NB4 (cell line): Measurements from ENCODE around the gene PRR29.

ENCODE experiments used
- MYC ChIP-seq: IDR thresholded peaks from 2 replicates; pipeline ENCODE4 v1.6.1; 2011; ENCODE audit warnings: low read depth, low read length
- POLR2A ChIP-seq: IDR thresholded peaks from 2 replicates; pipeline ENCODE4 v1.6.1; 2011; ENCODE audit warnings: mild to moderate bottlenecking; ENCODE audit not compliant: insufficient read length; ENCODE audit errors: extremely low read depth
- TF ChIP-seq, protein P1 (sequence below): IDR thresholded peaks from one replicate; pipeline ENCODE4 v1.5.1; 2012; ENCODE audit warnings: low read depth, low read length

DNA sequence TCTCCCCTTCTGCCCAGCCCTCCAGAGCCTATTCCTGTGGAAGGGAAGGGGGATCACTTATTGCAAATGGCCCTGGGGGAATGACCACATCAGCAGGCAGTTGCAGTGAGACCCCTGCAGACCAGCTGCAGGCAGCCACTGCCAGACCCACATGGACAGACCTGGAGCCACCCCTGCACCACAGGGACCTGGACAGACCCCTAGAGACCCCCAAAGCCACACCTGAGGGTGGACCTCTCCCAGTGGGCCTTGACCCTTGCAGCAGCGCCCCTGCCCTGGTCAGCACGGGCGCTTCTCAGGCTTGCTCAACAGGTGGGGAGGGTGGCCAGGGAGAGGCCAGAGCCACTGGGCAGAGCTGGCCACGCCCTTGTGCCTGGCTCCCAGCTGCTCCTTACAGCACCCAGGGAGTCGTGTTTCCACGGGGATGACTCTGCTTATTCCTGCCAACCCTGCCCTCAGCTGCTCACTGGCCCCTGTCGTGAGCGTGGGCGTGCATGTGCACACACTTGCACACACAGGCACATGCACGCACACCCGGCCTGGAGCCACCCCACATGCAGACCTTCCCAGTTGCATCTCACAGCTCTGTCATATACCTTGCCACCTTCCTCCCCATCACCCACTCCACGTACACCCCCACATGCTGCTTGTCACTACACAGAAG is 24.1 kb upstream of the PRR29 start:
- TF ChIP-seq, protein P1, sequence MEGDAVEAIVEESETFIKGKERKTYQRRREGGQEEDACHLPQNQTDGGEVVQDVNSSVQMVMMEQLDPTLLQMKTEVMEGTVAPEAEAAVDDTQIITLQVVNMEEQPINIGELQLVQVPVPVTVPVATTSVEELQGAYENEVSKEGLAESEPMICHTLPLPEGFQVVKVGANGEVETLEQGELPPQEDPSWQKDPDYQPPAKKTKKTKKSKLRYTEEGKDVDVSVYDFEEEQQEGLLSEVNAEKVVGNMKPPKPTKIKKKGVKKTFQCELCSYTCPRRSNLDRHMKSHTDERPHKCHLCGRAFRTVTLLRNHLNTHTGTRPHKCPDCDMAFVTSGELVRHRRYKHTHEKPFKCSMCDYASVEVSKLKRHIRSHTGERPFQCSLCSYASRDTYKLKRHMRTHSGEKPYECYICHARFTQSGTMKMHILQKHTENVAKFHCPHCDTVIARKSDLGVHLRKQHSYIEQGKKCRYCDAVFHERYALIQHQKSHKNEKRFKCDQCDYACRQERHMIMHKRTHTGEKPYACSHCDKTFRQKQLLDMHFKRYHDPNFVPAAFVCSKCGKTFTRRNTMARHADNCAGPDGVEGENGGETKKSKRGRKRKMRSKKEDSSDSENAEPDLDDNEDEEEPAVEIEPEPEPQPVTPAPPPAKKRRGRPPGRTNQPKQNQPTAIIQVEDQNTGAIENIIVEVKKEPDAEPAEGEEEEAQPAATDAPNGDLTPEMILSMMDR: no peak
- TF ChIP-seq POLR2A (no peak), MYC (no peak)
